Measurements from ENCODE around the gene OST4.

OST4 gene

DNA sequence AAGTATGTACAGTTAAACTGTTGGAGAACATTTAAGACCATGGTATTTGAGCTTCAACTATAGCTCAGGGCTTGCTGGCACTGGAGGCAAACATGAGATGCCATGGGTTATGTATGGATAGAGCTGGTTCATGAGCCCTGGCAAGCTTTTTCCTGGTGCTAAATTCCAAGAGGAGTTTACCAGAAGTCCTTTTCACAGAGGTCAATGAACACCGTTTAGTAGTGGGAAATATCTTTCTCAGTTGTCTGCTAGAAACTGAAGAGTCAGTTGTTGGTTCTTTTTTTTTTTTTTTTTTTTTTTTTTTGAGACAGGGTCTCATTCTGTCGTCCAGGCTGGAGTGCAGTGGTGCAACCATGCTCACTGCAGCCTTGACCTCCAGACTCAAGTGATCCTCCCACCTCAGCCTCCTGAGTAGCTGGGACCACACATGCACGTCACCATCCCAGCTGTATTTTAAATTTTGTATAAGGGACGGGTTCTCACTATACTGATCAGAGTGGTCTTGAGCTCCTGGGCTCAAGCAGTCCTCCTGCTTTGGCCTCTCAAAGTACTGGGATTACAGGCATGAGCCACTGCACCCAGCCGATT, 16.5 kb upstream of the OST4 start:
- H3K4me1 ChIP-seq: peaks cover 22% of the 10 kb centered on the region
- no peak overlapping the region for H3K4me3 ChIP-seq (ENCODE audit: low read depth, low read length)

DNA sequence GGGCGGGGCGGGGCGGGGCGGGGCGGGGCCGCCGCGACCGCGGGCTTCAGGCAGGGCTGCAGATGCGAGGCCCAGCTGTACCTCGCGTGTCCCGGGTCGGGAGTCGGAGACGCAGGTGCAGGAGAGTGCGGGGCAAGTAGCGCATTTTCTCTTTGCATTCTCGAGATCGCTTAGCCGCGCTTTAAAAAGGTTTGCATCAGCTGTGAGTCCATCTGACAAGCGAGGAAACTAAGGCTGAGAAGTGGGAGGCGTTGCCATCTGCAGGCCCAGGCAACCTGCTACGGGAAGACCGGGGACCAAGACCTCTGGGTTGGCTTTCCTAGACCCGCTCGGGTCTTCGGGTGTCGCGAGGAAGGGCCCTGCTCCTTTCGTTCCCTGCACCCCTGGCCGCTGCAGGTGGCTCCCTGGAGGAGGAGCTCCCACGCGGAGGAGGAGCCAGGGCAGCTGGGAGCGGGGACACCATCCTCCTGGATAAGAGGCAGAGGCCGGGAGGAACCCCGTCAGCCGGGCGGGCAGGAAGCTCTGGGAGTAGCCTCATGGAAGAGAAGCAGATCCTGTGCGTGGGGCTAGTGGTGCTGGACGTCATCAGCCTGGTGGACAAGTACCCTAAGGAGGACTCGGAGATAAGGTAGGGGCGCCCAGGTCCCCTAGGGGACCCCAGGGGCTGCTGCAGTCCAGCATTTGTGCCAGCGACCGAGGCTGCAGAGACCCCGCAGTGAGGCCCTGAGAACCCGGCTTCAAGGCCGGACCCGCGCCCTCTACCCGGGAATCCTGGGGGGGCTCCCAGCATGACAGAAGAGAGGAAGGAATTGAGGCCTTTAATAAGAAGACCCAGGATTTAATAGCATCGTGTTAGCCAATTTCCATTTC, 15.5 kb upstream of the OST4 start, which contains the start of gene KHK:
KHK (plus strand) TSS at position 49 of the 870 bp plus-strand sequence; CDS start at position 537, 488 bp downstream.
- peak within 1 kb of the TSS; percentile 85 for H3K4me2 ChIP-seq (ENCODE audit: low read length)
- H3K9ac ChIP-seq: peak within 1 kb of the TSS; percentile 55
- H3K36me3 ChIP-seq (ENCODE audit: control insufficient read depth, insufficient read depth, low read length): no peaks in the 10 kb centered on the region
- peak within 1 kb of the TSS; percentile 97 for H2AFZ ChIP-seq
- no peaks in the 10 kb centered on the region for H3K79me2 ChIP-seq
- H3K9me3 ChIP-seq (ENCODE audit: control insufficient read depth, low read length): no peaks in the 10 kb centered on the region
- peaks cover 14% of the 10 kb centered on the region for H3K4me1 ChIP-seq
- TF ChIP-seq, protein P1, sequence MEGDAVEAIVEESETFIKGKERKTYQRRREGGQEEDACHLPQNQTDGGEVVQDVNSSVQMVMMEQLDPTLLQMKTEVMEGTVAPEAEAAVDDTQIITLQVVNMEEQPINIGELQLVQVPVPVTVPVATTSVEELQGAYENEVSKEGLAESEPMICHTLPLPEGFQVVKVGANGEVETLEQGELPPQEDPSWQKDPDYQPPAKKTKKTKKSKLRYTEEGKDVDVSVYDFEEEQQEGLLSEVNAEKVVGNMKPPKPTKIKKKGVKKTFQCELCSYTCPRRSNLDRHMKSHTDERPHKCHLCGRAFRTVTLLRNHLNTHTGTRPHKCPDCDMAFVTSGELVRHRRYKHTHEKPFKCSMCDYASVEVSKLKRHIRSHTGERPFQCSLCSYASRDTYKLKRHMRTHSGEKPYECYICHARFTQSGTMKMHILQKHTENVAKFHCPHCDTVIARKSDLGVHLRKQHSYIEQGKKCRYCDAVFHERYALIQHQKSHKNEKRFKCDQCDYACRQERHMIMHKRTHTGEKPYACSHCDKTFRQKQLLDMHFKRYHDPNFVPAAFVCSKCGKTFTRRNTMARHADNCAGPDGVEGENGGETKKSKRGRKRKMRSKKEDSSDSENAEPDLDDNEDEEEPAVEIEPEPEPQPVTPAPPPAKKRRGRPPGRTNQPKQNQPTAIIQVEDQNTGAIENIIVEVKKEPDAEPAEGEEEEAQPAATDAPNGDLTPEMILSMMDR (IDR thresholded peaks at IDR 0.05): no peak
- peak within 1 kb of the TSS; percentile 76 for H3K27ac ChIP-seq
- no peaks in the 10 kb centered on the region for H3K27me3 ChIP-seq (ENCODE audit: control insufficient read depth, insufficient read depth, low read length)
- peak within 1 kb of the TSS; percentile 56 for H3K4me3 ChIP-seq (ENCODE audit: low read depth, low read length)

More for the DNA sequence above, 16.5 kb upstream of the OST4 start:
- Histone ChIP-seq H3K27ac (no peak overlapping the region), H3K9ac (no peak overlapping the region), H2AFZ (no peak overlapping the region), H3K79me2 (no peaks in the 10 kb centered on the region), H3K4me2 (ENCODE audit: low read length) (no peak overlapping the region), H3K36me3 (ENCODE audit: control insufficient read depth, insufficient read depth, low read length) (no peaks in the 10 kb centered on the region), H3K27me3 (ENCODE audit: control insufficient read depth, insufficient read depth, low read length) (no peaks in the 10 kb centered on the region), H3K9me3 (ENCODE audit: control insufficient read depth, low read length) (no peaks in the 10 kb centered on the region)
- TF ChIP-seq, protein P1 (IDR thresholded peaks at IDR 0.05): no peak

DNA sequence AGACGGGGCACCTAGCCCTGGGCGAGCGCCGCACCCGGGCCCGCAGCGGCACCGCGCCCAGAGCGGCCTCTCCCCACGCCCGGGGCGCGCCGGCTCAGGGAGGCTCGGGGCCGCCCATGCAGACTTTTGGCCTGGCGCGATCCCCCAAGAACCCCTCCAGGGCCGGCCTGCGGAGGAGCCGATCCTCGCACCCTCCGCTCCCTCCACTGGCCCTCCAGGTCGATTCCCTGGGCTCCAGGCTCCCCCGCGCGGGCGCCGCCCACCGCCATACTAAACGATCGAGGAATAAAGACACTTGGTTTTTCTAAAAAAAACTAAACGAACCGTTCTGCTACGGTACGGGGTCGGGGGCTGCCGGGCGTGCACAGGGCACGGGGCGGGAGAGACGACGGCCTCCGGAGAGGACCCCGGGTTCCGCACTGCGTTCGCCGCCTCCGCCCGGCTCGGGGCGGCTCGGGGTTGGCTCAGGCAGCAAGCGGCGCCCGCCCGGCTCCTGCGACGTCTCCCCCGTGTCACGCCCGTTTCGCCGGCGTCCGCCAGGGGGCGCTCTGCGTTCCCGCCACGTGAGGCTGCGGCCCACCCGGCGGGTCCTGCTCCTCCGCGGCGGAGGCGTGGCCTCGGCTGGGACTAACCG, 14.8 kb upstream of the OST4 start:
- Histone ChIP-seq H3K27me3 (ENCODE audit: control insufficient read depth, insufficient read depth, low read length) (no peaks in the 10 kb centered on the region), H3K9ac (peak overlapping the region; percentile 55), H3K79me2 (no peaks in the 10 kb centered on the region), H3K9me3 (ENCODE audit: control insufficient read depth, low read length) (no peaks in the 10 kb centered on the region), H3K4me2 (ENCODE audit: low read length) (peak overlapping the region; percentile 85), H3K36me3 (ENCODE audit: control insufficient read depth, insufficient read depth, low read length) (no peaks in the 10 kb centered on the region), H3K4me3 (ENCODE audit: low read depth, low read length) (peak overlapping the region; percentile 56), H3K4me1 (peaks cover 15% of the 10 kb centered on the region), H2AFZ (peak overlapping the region; percentile 97), H3K27ac (peak overlapping the region; percentile 76)
- TF ChIP-seq, protein P1 (IDR thresholded peaks at IDR 0.05): peak; percentile 83

DNA sequence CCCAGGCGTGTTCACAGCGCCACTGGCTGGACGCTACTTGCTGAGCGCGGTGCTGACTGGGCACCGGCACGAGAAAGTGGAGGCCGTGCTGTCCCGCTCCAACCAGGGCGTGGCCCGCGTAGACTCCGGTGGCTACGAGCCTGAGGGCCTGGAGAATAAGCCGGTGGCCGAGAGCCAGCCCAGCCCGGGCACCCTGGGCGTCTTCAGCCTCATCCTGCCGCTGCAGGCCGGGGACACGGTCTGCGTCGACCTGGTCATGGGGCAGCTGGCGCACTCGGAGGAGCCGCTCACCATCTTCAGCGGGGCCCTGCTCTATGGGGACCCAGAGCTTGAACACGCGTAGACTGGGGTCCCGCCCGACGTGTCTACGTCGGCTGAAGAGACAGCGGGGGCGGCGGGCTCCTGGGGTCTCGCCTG, 14.2 kb upstream of the OST4 start:
- no peak overlapping the region for H3K9ac ChIP-seq
- H3K4me3 ChIP-seq (ENCODE audit: low read depth, low read length): peak overlapping the region; percentile 56
- H3K36me3 ChIP-seq (ENCODE audit: control insufficient read depth, insufficient read depth, low read length): no peaks in the 10 kb centered on the region
- no peaks in the 10 kb centered on the region for H3K27me3 ChIP-seq (ENCODE audit: control insufficient read depth, insufficient read depth, low read length)
- TF ChIP-seq, protein P1 (IDR thresholded peaks at IDR 0.05): peak; percentile 42
- H3K4me2 ChIP-seq (ENCODE audit: low read length): peak overlapping the region; percentile 85
- H3K79me2 ChIP-seq: no peaks in the 10 kb centered on the region
- H3K4me1 ChIP-seq: peaks cover 15% of the 10 kb centered on the region
- peak overlapping the region; percentile 2 for H3K27ac ChIP-seq
- peak overlapping the region; percentile 97 for H2AFZ ChIP-seq
- H3K9me3 ChIP-seq (ENCODE audit: control insufficient read depth, low read length): no peaks in the 10 kb centered on the region
